ENCODE measurements around the gene IGLON5.

GRCh38 chr19:51372021-51372648, 60.7 kb downstream of the IGLON5 start:
- TF ChIP-seq CTCF (IDR thresholded peaks at IDR 0.05 in 4 of 5, conservative IDR thresholded peaks at IDR 0.05 in 1 of 5) (no peak), POLR2A (IDR thresholded peaks at IDR 0.05) (no peak)
